ENCODE results near the gene DDX51.

- TF ChIP-seq CTCF (conservative IDR thresholded peaks at IDR 0.05) (no peak), EZH2 (IDR thresholded peaks at IDR 0.05; ENCODE audit: low read depth) (no peak)
Measured at GRCh38 chr12:132188451-132188901, 44.4 kb upstream of the DDX51 start.

Measured in PC-9 (cell line).